ENCODE results near the gene TXK. TPM values are rescaled to one million over a fixed set of nuclear protein-coding genes. Genes with fewer than 3 reads are reported as not detected.

Gene TXK
- total RNA-seq, 1 donor from 2014 or later, result 0.50 TPM

- no peak for DNase-seq (ENCODE audit: low read depth)
Observed at GRCh38 chr4:48064349-48064748, 69.7 kb downstream of the TXK start.

GRCh38 chr4:48058617-48059530 is 75.2 kb downstream of the TXK start:
- FAIRE-seq, result no peak
- no peak overlapping the region for H3K9ac ChIP-seq (ENCODE audit: low read length)
- H3K36me3 Mint-ChIP-seq (ENCODE audit: low read depth, unreplicated experiment), result no peaks in the 10 kb centered on the region
- H3K9me3 ChIP-seq (ENCODE audit: insufficient read depth, low read depth, low read length), result no peaks in the 10 kb centered on the region
- no peak overlapping the region for H3K4me3 Mint-ChIP-seq (ENCODE audit: unreplicated experiment)
- H3K79me2 ChIP-seq (ENCODE audit: insufficient read depth, low read length), result no peaks in the 10 kb centered on the region
- H3K27ac ChIP-seq (ENCODE audit: low read depth, low read length), result no peak overlapping the region
- H3K27ac Mint-ChIP-seq (ENCODE audit: unreplicated experiment), result no peak overlapping the region
- H3K36me3 ChIP-seq (ENCODE audit: insufficient read depth, low read length), result no peaks in the 10 kb centered on the region
- no peaks in the 10 kb centered on the region for H4K20me1 ChIP-seq (ENCODE audit: insufficient read depth, low read length)
- H3K9me3 Mint-ChIP-seq (ENCODE audit: unreplicated experiment), result peaks cover 10% of the 10 kb centered on the region
- no peaks in the 10 kb centered on the region for H3K27me3 Mint-ChIP-seq (ENCODE audit: low read depth, unreplicated experiment)
- H3K4me1 Mint-ChIP-seq (ENCODE audit: low read depth, unreplicated experiment), result no peaks in the 10 kb centered on the region
- no peak for TF ChIP-seq CTCF (IDR thresholded peaks at IDR 0.05; ENCODE audit: insufficient read depth, low read depth, low read length)
- TF ChIP-seq EZH2 (IDR thresholded peaks at IDR 0.05; ENCODE audit: insufficient read depth, low read length), result no peak
- no peak overlapping the region for H3K4me2 ChIP-seq (ENCODE audit: low read length)
- H3K27me3 ChIP-seq (ENCODE audit: insufficient read depth, low read length), result no peaks in the 10 kb centered on the region
- no peak for DNase-seq (ENCODE audit: low read depth)
- H3K4me3 ChIP-seq (ENCODE audit: insufficient read depth, low read depth, low read length), result no peak overlapping the region
- H2AFZ ChIP-seq (ENCODE audit: low read depth, low read length), result no peak overlapping the region
- H3K4me1 ChIP-seq (ENCODE audit: insufficient read depth, low read length), result no peaks in the 10 kb centered on the region

More at GRCh38 chr4:48064349-48064748, 69.7 kb downstream of the TXK start:
- no peak overlapping the region for H3K4me3 ChIP-seq (ENCODE audit: insufficient read depth, low read depth, low read length)
- H3K9me3 ChIP-seq (ENCODE audit: insufficient read depth, low read depth, low read length), result no peaks in the 10 kb centered on the region
- Mint-ChIP-seq H3K4me3 (ENCODE audit: unreplicated experiment) (no peak overlapping the region), H3K4me1 (ENCODE audit: low read depth, unreplicated experiment) (no peaks in the 10 kb centered on the region), H3K9me3 (ENCODE audit: unreplicated experiment) (peaks cover 10% of the 10 kb centered on the region), H3K27me3 (ENCODE audit: low read depth, unreplicated experiment) (no peaks in the 10 kb centered on the region), H3K27ac (ENCODE audit: unreplicated experiment) (no peak overlapping the region), H3K36me3 (ENCODE audit: low read depth, unreplicated experiment) (no peaks in the 10 kb centered on the region)
- no peaks in the 10 kb centered on the region for H3K27me3 ChIP-seq (ENCODE audit: insufficient read depth, low read length)
- H3K9ac ChIP-seq (ENCODE audit: low read length), result no peak overlapping the region
- H3K4me1 ChIP-seq (ENCODE audit: insufficient read depth, low read length), result no peaks in the 10 kb centered on the region
- H4K20me1 ChIP-seq (ENCODE audit: insufficient read depth, low read length), result no peaks in the 10 kb centered on the region
- no peak for FAIRE-seq
- H3K36me3 ChIP-seq (ENCODE audit: insufficient read depth, low read length), result no peaks in the 10 kb centered on the region
- TF ChIP-seq CTCF (IDR thresholded peaks at IDR 0.05; ENCODE audit: insufficient read depth, low read depth, low read length) (no peak), EZH2 (IDR thresholded peaks at IDR 0.05; ENCODE audit: insufficient read depth, low read length) (no peak)
- H3K27ac ChIP-seq (ENCODE audit: low read depth, low read length), result no peak overlapping the region
- no peak overlapping the region for H3K4me2 ChIP-seq (ENCODE audit: low read length)
- H3K79me2 ChIP-seq (ENCODE audit: insufficient read depth, low read length), result no peaks in the 10 kb centered on the region
- H2AFZ ChIP-seq (ENCODE audit: low read depth, low read length), result no peak overlapping the region

GRCh38 chr4:48051078-48051477 is 83.0 kb downstream of the TXK start:
- DNase-seq (ENCODE audit: low read depth), result no peak
- H3K27me3 Mint-ChIP-seq (ENCODE audit: low read depth, unreplicated experiment), result peaks cover 5% of the 10 kb centered on the region
- no peaks in the 10 kb centered on the region for H4K20me1 ChIP-seq (ENCODE audit: insufficient read depth, low read length)
- peaks cover 4% of the 10 kb centered on the region for H3K27me3 ChIP-seq (ENCODE audit: insufficient read depth, low read length)
- no peak for TF ChIP-seq CTCF (IDR thresholded peaks at IDR 0.05; ENCODE audit: insufficient read depth, low read depth, low read length)
- no peak for TF ChIP-seq EZH2 (IDR thresholded peaks at IDR 0.05; ENCODE audit: insufficient read depth, low read length)
- H2AFZ ChIP-seq (ENCODE audit: low read depth, low read length), result no peak overlapping the region
- H3K4me2 ChIP-seq (ENCODE audit: low read length), result no peak overlapping the region
- H3K4me3 Mint-ChIP-seq (ENCODE audit: unreplicated experiment), result no peak overlapping the region
- no peaks in the 10 kb centered on the region for H3K36me3 ChIP-seq (ENCODE audit: insufficient read depth, low read length)
- no peaks in the 10 kb centered on the region for H3K4me1 ChIP-seq (ENCODE audit: insufficient read depth, low read length)
- H3K27ac ChIP-seq (ENCODE audit: low read depth, low read length), result no peak overlapping the region
- no peak overlapping the region for H3K27ac Mint-ChIP-seq (ENCODE audit: unreplicated experiment)
- no peak overlapping the region for H3K4me3 ChIP-seq (ENCODE audit: insufficient read depth, low read depth, low read length)
- no peaks in the 10 kb centered on the region for H3K9me3 ChIP-seq (ENCODE audit: insufficient read depth, low read depth, low read length)
- H3K4me1 Mint-ChIP-seq (ENCODE audit: low read depth, unreplicated experiment), result no peaks in the 10 kb centered on the region
- no peaks in the 10 kb centered on the region for H3K79me2 ChIP-seq (ENCODE audit: insufficient read depth, low read length)
- no peaks in the 10 kb centered on the region for H3K9me3 Mint-ChIP-seq (ENCODE audit: unreplicated experiment)
- H3K36me3 Mint-ChIP-seq (ENCODE audit: low read depth, unreplicated experiment), result no peaks in the 10 kb centered on the region
- no peak overlapping the region for H3K9ac ChIP-seq (ENCODE audit: low read length)
- no peak for FAIRE-seq

All from astrocyte (in vitro differentiated cells and primary cell).